Activated CD8-positive, alpha-beta memory T cell treated with anti-CD3 and anti-CD28 coated beads, Interleukin-2, amount 50 U/mL, for 1 hour (primary cell): Measurements from ENCODE around the gene LRRC25.

Experiments
- DNase-seq: peaks from one replicate; pipeline ENCODE4 v3.0.0-alpha.2; 2020; ENCODE audit errors: extremely low read depth

The LRRC25 gene

GRCh38 chr19:18397242-18398202 is at the start of gene LRRC25:
Gene LRRC25, minus strand, starts transcription at chr19:18397622. Its CDS starts 659 bp downstream, at chr19:18396963.
- no peak for DNase-seq

GRCh38 chr19:18446811-18447359 is 49.5 kb upstream of the LRRC25 start:
- no peak for DNase-seq

GRCh38 chr19:18446145-18446810 is 48.9 kb upstream of the LRRC25 start:
- no peak for DNase-seq

- DNase-seq: no peak
These were observed 48.0 kb upstream of the LRRC25 start for GRCh38 chr19:18445262-18445948.

GRCh38 chr19:18444513-18444912 is 47.1 kb upstream of the LRRC25 start:
- DNase-seq: no peak

GRCh38 chr19:18443831-18444230 is 46.4 kb upstream of the LRRC25 start:
- DNase-seq: no peak

- no peak for DNase-seq
These were observed 46.0 kb upstream of the LRRC25 start for GRCh38 chr19:18443406-18443805.

- DNase-seq: no peak
These were observed 45.5 kb upstream of the LRRC25 start for GRCh38 chr19:18442941-18443340.

GRCh38 chr19:18441804-18442788 is 44.7 kb upstream of the LRRC25 start:
- DNase-seq: no peak

- no peak for DNase-seq
These were observed 43.7 kb upstream of the LRRC25 start for GRCh38 chr19:18440936-18441803.

GRCh38 chr19:18440415-18440877 is 43.0 kb upstream of the LRRC25 start:
- no peak for DNase-seq

- no peak for DNase-seq
These were observed 42.5 kb upstream of the LRRC25 start for GRCh38 chr19:18439910-18440237.

GRCh38 chr19:18439025-18439909 is 41.8 kb upstream of the LRRC25 start:
- DNase-seq: no peak

GRCh38 chr19:18438331-18439024 is 41.1 kb upstream of the LRRC25 start:
- DNase-seq: no peak

GRCh38 chr19:18437491-18438330 is 40.3 kb upstream of the LRRC25 start, which contains the start of gene ISYNA1:
Gene ISYNA1, minus strand, starts transcription at chr19:18438133. Its CDS starts 154 bp downstream, at chr19:18437979.
- DNase-seq: no peak

GRCh38 chr19:18436671-18437490 is 39.5 kb upstream of the LRRC25 start:
- peak; percentile 66 for DNase-seq
